SK-N-MC (cell line): Measurements from ENCODE around the gene DNAH9.

Source experiments
- EZH2 ChIP-seq: fragments of 200-600 bp; sonication (generic); IDR thresholded peaks from one replicate; pipeline ENCODE4 v1.6.1; 2017; ENCODE audit warnings: antibody characterized with exemption
- FOXP2 ChIP-seq: optimal IDR thresholded peaks from 2 replicates; pipeline ENCODE3; 2011; ENCODE audit warnings: mild to moderate bottlenecking, moderate library complexity; ENCODE audit not compliant: insufficient read depth; ENCODE audit errors: extremely low read length, control extremely low read depth
- POLR2AphosphoS5 ChIP-seq: IDR thresholded peaks from 2 replicates; pipeline ENCODE4 v1.6.1; 2012; ENCODE audit warnings: mild to moderate bottlenecking, low read depth, low read length, borderline replicate concordance

DNA sequence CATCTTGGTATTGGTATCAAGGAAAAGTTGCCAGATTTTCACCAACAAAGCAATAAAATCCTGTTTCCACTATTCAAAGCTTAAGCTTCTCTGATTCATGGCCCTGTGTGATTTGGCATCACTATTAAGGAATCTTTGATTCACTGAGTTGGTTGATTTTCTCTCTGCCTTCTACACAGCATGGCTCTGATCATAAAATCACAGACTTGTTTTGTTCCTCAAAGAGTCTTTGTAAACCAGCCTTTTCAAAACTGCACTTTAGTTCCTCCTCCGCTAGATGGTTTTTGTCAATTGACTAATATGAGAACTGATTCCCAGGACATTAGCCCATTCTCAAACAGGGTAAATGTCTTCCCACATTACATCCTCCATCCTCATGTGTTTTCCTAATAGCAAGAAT lies 197.6 kb downstream of the DNAH9 start:
- TF ChIP-seq POLR2AphosphoS5: no peak
- no peak for TF ChIP-seq EZH2
- TF ChIP-seq FOXP2: no peak
